ENCODE data around the gene MTIF3.

Gene MTIF3

GRCh38 chr13:27474751-27475268, 24.4 kb upstream of the MTIF3 start:
- no peak overlapping the region for H3K27ac ChIP-seq (ENCODE audit: extremely low read depth, low read depth, low read length)
- CTCF ChIA-PET, result no interaction called here

GRCh38 chr13:27472941-27473340, 22.6 kb upstream of the MTIF3 start:
- no peak overlapping the region for H3K4me3 ChIP-seq (ENCODE audit: low read depth, low read length)
- no peaks in the 10 kb centered on the region for H3K36me3 ChIP-seq (ENCODE audit: control insufficient read depth in 2 of 2, insufficient read depth in 1 of 2, low read length in 2 of 2)
- H3K4me1 ChIP-seq (ENCODE audit: control insufficient read depth, insufficient read depth, low read length), result no peaks in the 10 kb centered on the region
- no peak overlapping the region for H3K27ac ChIP-seq (ENCODE audit: extremely low read depth, low read depth, low read length)
- CTCF ChIA-PET, result no interaction called here
- TF ChIP-seq KLF9 (tag by site-specific recombination; IDR thresholded peaks at IDR 0.05; ENCODE audit: low read depth) (no peak), ZNF394 (tag by site-specific recombination; IDR thresholded peaks at IDR 0.05; ENCODE audit: borderline replicate concordance) (no peak), ZNF660 (tag by site-specific recombination; IDR thresholded peaks at IDR 0.05) (no peak), ZBTB21 (tag by site-specific recombination; IDR thresholded peaks at IDR 0.05) (no peak)
- POLR2A ChIA-PET, result no interaction called here
- no peaks in the 10 kb centered on the region for H3K9me3 ChIP-seq (ENCODE audit: control insufficient read depth, insufficient read depth, low read depth, low read length)

More at GRCh38 chr13:27474751-27475268, 24.4 kb upstream of the MTIF3 start:
- TF ChIP-seq ZBTB8A (tag by site-specific recombination; IDR thresholded peaks at IDR 0.05) (no peak), ZNF664 (tag by site-specific recombination; IDR thresholded peaks at IDR 0.05) (no peak), ZNF324 (tag by site-specific recombination; IDR thresholded peaks at IDR 0.05) (no peak), ZNF645 (tag by site-specific recombination; IDR thresholded peaks at IDR 0.05) (no peak), ZNF701 (tag by site-specific recombination; IDR thresholded peaks at IDR 0.05) (no peak), KLF9 (tag by site-specific recombination; IDR thresholded peaks at IDR 0.05; ENCODE audit: low read depth) (no peak), ZNF776 (tag by site-specific recombination; IDR thresholded peaks at IDR 0.05; ENCODE audit: borderline replicate concordance) (no peak), FEZF1 (tag by site-specific recombination; IDR thresholded peaks at IDR 0.05) (no peak), ZNF529 (tag by site-specific recombination; IDR thresholded peaks at IDR 0.05; ENCODE audit: insufficient replicate concordance) (no peak), ZNF26 (tag by site-specific recombination; IDR thresholded peaks at IDR 0.05) (no peak), ZNF629 (tag by site-specific recombination; IDR thresholded peaks at IDR 0.05) (no peak), ZNF2 (tag by site-specific recombination; IDR thresholded peaks at IDR 0.05) (no peak), ZNF239 (tag by site-specific recombination; IDR thresholded peaks at IDR 0.05) (no peak), ZNF501 (tag by site-specific recombination; IDR thresholded peaks at IDR 0.05) (no peak), ZNF580 (tag by site-specific recombination; IDR thresholded peaks at IDR 0.05) (no peak)
- no peak overlapping the region for H3K4me3 ChIP-seq (ENCODE audit: low read depth, low read length)
- H3K9me3 ChIP-seq (ENCODE audit: control insufficient read depth, insufficient read depth, low read depth, low read length), result no peaks in the 10 kb centered on the region
- no peaks in the 10 kb centered on the region for H3K36me3 ChIP-seq (ENCODE audit: control insufficient read depth in 2 of 2, insufficient read depth in 1 of 2, low read length in 2 of 2)
- no peaks in the 10 kb centered on the region for H3K4me1 ChIP-seq (ENCODE audit: control insufficient read depth, insufficient read depth, low read length)
- POLR2A ChIA-PET, result no interaction called here

- Histone ChIP-seq H3K36me3 (ENCODE audit: control insufficient read depth in 2 of 2, insufficient read depth in 1 of 2, low read length in 2 of 2) (no peaks in the 10 kb centered on the region), H3K4me1 (ENCODE audit: control insufficient read depth, insufficient read depth, low read length) (no peaks in the 10 kb centered on the region), H3K27ac (ENCODE audit: extremely low read depth, low read depth, low read length) (no peak overlapping the region), H3K4me3 (ENCODE audit: low read depth, low read length) (no peak overlapping the region), H3K9me3 (ENCODE audit: control insufficient read depth, insufficient read depth, low read depth, low read length) (no peaks in the 10 kb centered on the region)
- no peak for TF ChIP-seq ZNF211 (tag by site-specific recombination; IDR thresholded peaks at IDR 0.05; ENCODE audit: low read depth)
- no peak for TF ChIP-seq SP7 (tag by site-specific recombination; IDR thresholded peaks at IDR 0.05)
- no peak for TF ChIP-seq ZNF19 (tag by site-specific recombination; IDR thresholded peaks at IDR 0.05; ENCODE audit: low read depth)
- TF ChIP-seq ZSCAN30 (tag by site-specific recombination; IDR thresholded peaks at IDR 0.05), result no peak
- no peak for TF ChIP-seq ZNF398 (tag by site-specific recombination; IDR thresholded peaks at IDR 0.05)
- TF ChIP-seq ZIC2 (tag by site-specific recombination; IDR thresholded peaks at IDR 0.05), result no peak
- CTCF ChIA-PET, result no interaction called here
- POLR2A ChIA-PET, result no interaction called here
These were observed 22.1 kb upstream of the MTIF3 start for GRCh38 chr13:27472441-27472840.
